IPS-20b (cell line): ENCODE measurements around the gene CYP26C1.
A peak's percentile ranks its signal among the peaks of the same experiment; 100 is the strongest.
"Not testable (repeated sequence)": the region's sequence is repeated elsewhere in the genome, so short reads cannot be mapped to it uniquely, and the experiment has no call there.

ENCODE experiments used
- H3K27ac ChIP-seq: one replicate; pipeline ENCODE4 v1.5.1; 2013; ENCODE audit warnings: low read length
- H3K27me3 ChIP-seq: 2 replicates; pipeline ENCODE4 v1.6.1; 2013; ENCODE audit warnings: mild to moderate bottlenecking, low read length, inconsistent platforms; ENCODE audit not compliant: insufficient read depth
- H3K36me3 ChIP-seq: 2 replicates; pipeline ENCODE4 v1.6.1; 2013; ENCODE audit warnings: low read depth, mild to moderate bottlenecking, inconsistent platforms, low read length, moderate library complexity; ENCODE audit not compliant: insufficient read depth
- H3K4me1 ChIP-seq: 2 replicates; pipeline ENCODE4 v1.6.1; 2013; ENCODE audit warnings: mild to moderate bottlenecking, control low read depth, inconsistent platforms, low read length, moderate library complexity; ENCODE audit not compliant: insufficient read depth
- H3K4me3 ChIP-seq: 2 replicates; pipeline ENCODE4 v1.5.1; 2013; ENCODE audit warnings: mild to moderate bottlenecking, low read length, inconsistent platforms
- H3K9ac ChIP-seq: 2 replicates; pipeline ENCODE4 v1.6.1; 2013; ENCODE audit warnings: low read depth, mild to moderate bottlenecking, inconsistent platforms, low read length, moderate library complexity
- H3K9me3 ChIP-seq: 2 replicates; pipeline ENCODE4 v1.6.1; 2013; ENCODE audit warnings: mild to moderate bottlenecking, low read depth, low read length, inconsistent platforms; ENCODE audit not compliant: insufficient read depth

CYP26C1 gene

DNA sequence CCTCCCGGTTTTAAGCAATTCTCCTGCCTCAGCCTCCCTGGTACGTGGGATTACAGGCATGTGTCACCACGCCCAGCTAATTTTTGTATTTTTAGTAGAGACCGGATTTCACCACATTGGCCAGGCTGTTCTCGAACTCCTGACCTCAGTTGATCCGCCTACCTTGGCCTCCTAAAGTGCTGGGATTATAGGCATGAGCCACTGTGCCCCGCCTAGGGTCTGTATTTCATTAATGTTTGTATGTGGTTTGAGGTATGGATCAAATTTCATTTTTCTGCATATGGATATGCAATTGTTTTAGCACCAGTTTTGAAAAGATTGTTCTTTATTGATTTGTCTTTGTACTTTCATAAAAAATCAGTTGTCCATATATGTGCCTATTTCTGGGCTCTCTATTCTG is 39.1 kb downstream of the CYP26C1 start:
- Histone ChIP-seq H3K27ac (no peak overlapping the region), H3K27me3 (no peaks in the 10 kb centered on the region)

DNA sequence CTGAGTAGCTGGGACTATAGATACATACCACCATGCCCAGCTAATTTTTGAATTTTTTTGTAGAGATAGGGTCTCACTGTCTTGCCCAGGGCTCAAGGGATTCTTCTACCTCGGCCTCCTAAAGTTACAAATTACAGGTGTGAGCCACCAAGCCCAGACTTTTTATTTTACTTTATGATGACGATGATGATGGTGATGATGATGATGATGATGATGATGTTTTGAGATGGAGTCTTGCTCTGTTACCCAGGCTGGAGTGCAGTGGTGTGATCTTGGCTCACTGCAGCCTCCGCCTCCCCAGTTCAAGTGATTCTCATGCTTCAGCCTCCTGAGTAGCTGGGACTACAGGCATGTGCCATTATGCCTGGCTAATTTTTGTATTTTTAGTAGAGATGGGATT is 40.5 kb downstream of the CYP26C1 start:
- H3K27me3 ChIP-seq, H3K27ac ChIP-seq, H3K4me3 ChIP-seq, H3K9ac ChIP-seq, H3K36me3 ChIP-seq, H3K9me3 ChIP-seq, H3K4me1 ChIP-seq: not testable (repeated sequence)

More for the DNA sequence above, 39.1 kb downstream of the CYP26C1 start:
- Histone ChIP-seq H3K36me3 (no peaks in the 10 kb centered on the region), H3K9ac (no peak overlapping the region), H3K9me3 (peaks cover 9% of the 10 kb centered on the region), H3K4me3 (no peak overlapping the region), H3K4me1 (no peaks in the 10 kb centered on the region)

DNA sequence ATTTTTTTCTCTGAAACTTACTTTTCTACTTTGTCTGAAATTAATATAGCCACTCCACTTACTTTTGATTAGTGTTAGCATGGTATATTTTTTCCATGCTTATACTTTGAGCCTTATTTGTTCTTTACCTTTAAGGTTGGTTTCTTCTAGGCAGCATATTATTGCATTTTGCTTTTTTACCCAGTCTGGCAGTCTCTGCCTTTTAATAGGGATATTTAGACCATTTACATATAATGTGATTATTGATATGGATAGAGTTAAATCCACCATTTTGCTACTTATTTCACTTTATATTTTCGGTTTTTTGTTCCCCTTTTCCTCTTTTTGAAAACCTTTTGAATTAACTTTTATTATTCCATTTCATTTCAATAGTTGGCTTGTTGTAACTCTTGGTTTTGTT is 43.4 kb downstream of the CYP26C1 start:
- Histone ChIP-seq H3K36me3 (no peaks in the 10 kb centered on the region), H3K4me3 (no peak overlapping the region), H3K4me1 (no peaks in the 10 kb centered on the region), H3K27me3 (no peaks in the 10 kb centered on the region), H3K9ac (no peak overlapping the region), H3K27ac (no peak overlapping the region), H3K9me3 (peaks cover 9% of the 10 kb centered on the region)

DNA sequence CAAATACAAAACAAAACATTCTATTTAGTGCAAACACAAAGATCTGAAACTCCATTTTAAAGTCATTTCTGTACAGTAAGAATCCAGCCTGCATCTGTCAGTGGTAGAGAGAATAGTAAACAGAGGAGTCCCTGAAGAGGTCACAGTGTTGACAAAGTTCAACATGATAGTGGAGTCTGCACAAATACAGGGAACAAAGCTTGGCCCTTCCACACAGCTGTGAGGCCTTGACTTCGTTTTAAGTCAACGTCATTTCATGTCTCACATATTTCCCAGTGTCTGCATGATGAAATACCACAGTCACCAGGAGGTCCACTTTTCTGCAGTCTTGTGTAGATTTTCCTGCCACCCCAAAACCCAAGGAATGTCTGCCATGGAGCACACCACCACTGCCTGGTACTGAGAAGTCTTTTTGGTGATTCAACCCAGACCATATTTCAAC is 46.1 kb downstream of the CYP26C1 start:
- H3K9me3 ChIP-seq = peaks cover 9% of the 10 kb centered on the region
- no peak overlapping the region for H3K27ac ChIP-seq
- H3K36me3 ChIP-seq = no peaks in the 10 kb centered on the region
- H3K9ac ChIP-seq = no peak overlapping the region
- no peaks in the 10 kb centered on the region for H3K27me3 ChIP-seq
- H3K4me1 ChIP-seq = peaks cover 4% of the 10 kb centered on the region; the same call in 1 of the 2 replicates
- H3K4me3 ChIP-seq = no peak overlapping the region

DNA sequence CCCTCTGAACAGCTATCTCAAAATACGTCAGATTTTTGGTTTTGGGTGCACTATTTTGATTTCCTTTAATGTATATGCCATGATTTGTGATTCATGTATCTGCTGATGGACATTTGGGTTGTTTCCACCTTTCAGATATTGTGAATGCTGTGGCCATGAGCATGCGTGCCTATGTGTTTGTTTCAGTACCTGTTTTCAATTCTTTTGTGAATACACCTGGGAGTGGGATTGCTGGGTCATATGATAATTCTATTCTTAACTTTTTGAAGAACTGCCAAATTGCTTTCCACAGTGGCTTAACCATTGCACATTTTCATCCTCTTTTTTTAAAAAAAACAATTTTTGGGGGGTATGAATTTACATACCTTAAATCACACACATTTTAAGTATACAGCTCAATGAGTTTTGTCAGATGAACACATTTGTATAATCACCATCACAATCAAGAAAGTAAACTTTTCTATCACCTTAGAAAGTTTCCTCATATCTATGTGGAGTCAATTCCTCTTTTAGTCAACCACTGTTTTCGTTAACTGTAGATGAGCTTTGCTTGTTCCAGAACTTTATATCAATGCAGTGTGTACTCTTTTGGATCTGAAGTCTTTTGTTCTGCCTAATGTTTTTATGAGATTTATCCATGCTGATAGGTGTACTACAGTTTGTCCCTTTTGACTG is 50.0 kb downstream of the CYP26C1 start:
- Histone ChIP-seq H3K36me3 (no peaks in the 10 kb centered on the region), H3K4me1 (peaks cover 7% of the 10 kb centered on the region; the same call in 1 of the 2 replicates), H3K4me3 (no peak overlapping the region), H3K9me3 (no peaks in the 10 kb centered on the region), H3K27ac (no peak overlapping the region), H3K9ac (no peak overlapping the region), H3K27me3 (no peaks in the 10 kb centered on the region)

DNA sequence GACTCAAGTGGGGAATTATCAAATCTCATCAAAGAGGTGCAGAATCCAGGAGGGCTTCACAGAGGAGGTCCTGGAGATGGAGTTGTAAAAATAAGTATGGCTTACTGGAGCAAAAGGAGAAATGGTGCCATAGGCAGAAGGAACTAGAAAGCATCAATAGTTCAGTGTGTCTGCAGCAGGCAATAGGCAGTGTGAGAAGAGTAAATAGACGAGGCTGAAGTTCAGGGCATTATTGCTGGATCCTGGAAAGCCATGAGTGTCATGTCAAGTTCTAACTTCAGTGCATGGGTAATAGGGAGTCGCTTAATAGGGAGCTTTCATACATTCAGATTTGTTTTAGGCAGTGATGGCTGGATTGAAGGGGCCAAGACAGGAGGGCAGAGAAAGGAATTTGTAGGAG is 52.4 kb downstream of the CYP26C1 start:
- Histone ChIP-seq H3K4me3 (no peak overlapping the region), H3K36me3 (no peaks in the 10 kb centered on the region), H3K27ac (no peak overlapping the region), H3K9ac (no peak overlapping the region), H3K27me3 (no peaks in the 10 kb centered on the region), H3K4me1 (peaks cover 7% of the 10 kb centered on the region; the same call in 1 of the 2 replicates), H3K9me3 (0 out of 2 replicates have a peak, but pooled peaks cover 9% of the 10 kb centered on the region)

DNA sequence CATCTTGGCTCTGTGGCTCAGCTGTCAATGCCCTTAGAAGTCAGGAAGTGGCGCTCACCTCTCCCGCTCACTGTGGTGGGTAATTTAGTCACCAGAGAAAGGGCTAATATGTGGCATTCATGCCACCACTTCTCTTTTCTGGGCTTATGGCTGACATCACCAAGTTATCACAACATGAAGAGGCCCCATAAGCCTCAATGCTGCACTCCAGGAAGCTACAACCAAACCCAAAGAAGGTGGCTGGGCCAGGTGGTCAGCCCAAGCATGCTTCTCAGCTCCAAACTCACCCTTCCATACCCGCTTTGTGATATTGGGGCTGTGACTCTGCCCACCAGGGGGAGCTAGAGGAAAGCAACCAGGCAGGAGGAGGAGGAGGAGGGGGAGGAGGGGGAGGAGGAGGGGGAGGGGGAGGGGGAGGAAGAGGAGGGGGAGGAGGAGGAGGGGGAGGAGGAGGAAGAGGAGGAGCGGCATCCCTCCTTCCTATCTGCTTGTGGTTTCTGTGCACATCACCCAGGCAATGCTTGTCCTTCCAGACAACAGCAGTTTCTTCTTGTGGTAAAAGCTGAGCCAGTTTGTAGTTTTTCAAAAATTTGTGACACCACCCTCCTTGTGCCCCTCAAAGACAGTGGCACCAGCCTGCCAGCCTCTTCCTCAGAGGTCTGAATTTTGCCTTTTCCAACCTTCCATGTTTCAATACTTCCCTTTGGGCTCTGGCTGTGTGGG is 55.2 kb downstream of the CYP26C1 start:
- Histone ChIP-seq H3K4me1 (0 out of 2 replicates have a peak, but pooled peaks cover 3% of the 10 kb centered on the region), H3K36me3 (no peaks in the 10 kb centered on the region), H3K9ac (peak overlapping the region; percentile 28; the same call in 1 of the 2 replicates), H3K9me3 (0 out of 2 replicates have a peak, but pooled peaks cover 9% of the 10 kb centered on the region), H3K4me3 (no peak overlapping the region), H3K27me3 (no peaks in the 10 kb centered on the region), H3K27ac (no peak overlapping the region)
